RWPE2 (cell line): ENCODE results near the gene KRT3.

ENCODE experiments used
- ATAC-seq: fragments of 200-7000 bp; cut with Tn5 transposase; 3 replicates; pipeline ENCODE4 v1.9.1; 2021; ENCODE audit warnings: low read depth
- DNase-seq: peaks from one replicate; pipeline ENCODE4 v3.0.0-alpha.2; 2020; ENCODE audit warnings: low spot score
- H3K27ac ChIP-seq: fragments of 450-650 bp; 2 replicates; pipeline ENCODE4 v1.5.1; 2017; ENCODE audit warnings: mild to moderate bottlenecking; ENCODE audit not compliant: poor library complexity, severe bottlenecking
- H3K27me3 ChIP-seq: fragments of 250-450 bp; sonication (Bioruptor Pico); 2 replicates; pipeline ENCODE4 v1.5.1; 2021; ENCODE audit warnings: mild to moderate bottlenecking, moderate library complexity; ENCODE audit not compliant: insufficient read depth, poor library complexity, severe bottlenecking
- H3K36me3 ChIP-seq: fragments of 250-450 bp; sonication (Bioruptor Pico); 2 replicates; pipeline ENCODE4 v1.5.1; 2020; ENCODE audit warnings: low read depth, mild to moderate bottlenecking, moderate library complexity
- H3K4me1 ChIP-seq: fragments of 250-450 bp; sonication (Bioruptor Pico); 2 replicates; pipeline ENCODE4 v1.5.1; 2021; ENCODE audit warnings: mild to moderate bottlenecking, moderate library complexity; ENCODE audit not compliant: insufficient read depth, poor library complexity, severe bottlenecking
- H3K4me3 ChIP-seq: fragments of 250-450 bp; sonication (Bioruptor Pico); 2 replicates; pipeline ENCODE4 v1.5.1; 2021; ENCODE audit warnings: mild to moderate bottlenecking, moderate library complexity; ENCODE audit not compliant: severe bottlenecking
- H3K9me3 ChIP-seq: fragments of 250-450 bp; sonication (Bioruptor Pico); 2 replicates; pipeline ENCODE4 v1.5.1; 2021; ENCODE audit warnings: mild to moderate bottlenecking, moderate library complexity; ENCODE audit not compliant: severe bottlenecking
- CTCF ChIP-seq: fragments of 450-650 bp; IDR thresholded peaks from one replicate; pipeline ENCODE4 v1.5.1; 2017; ENCODE audit warnings: mild to moderate bottlenecking, moderate library complexity; ENCODE audit not compliant: poor library complexity, severe bottlenecking

The KRT3 gene

GRCh38 chr12:52811191-52812072 is 15.5 kb upstream of the KRT3 start:
- Histone ChIP-seq H3K27ac (no peak overlapping the region), H3K4me3 (no peak overlapping the region), H3K36me3 (no peaks in the 10 kb centered on the region), H3K9me3 (no peaks in the 10 kb centered on the region), H3K27me3 (no peaks in the 10 kb centered on the region), H3K4me1 (no peaks in the 10 kb centered on the region)
- ATAC-seq (no peak), DNase-seq (no peak)
- no peak for TF ChIP-seq CTCF

GRCh38 chr12:52810554-52810953 is 14.6 kb upstream of the KRT3 start:
- DNase-seq (no peak), ATAC-seq (no peak)
- Histone ChIP-seq H3K4me3 (no peak overlapping the region), H3K36me3 (no peaks in the 10 kb centered on the region), H3K9me3 (no peaks in the 10 kb centered on the region), H3K4me1 (no peaks in the 10 kb centered on the region), H3K27me3 (no peaks in the 10 kb centered on the region), H3K27ac (no peak overlapping the region)
- TF ChIP-seq CTCF = no peak

GRCh38 chr12:52809166-52809565 is 13.2 kb upstream of the KRT3 start:
- Histone ChIP-seq H3K4me1 (no peaks in the 10 kb centered on the region), H3K4me3 (no peak overlapping the region), H3K9me3 (no peaks in the 10 kb centered on the region), H3K36me3 (no peaks in the 10 kb centered on the region), H3K27me3 (no peaks in the 10 kb centered on the region), H3K27ac (no peak overlapping the region)
- no peak for TF ChIP-seq CTCF
- ATAC-seq = no peak
- DNase-seq = no peak

GRCh38 chr12:52808573-52809160 is 12.8 kb upstream of the KRT3 start:
- no peaks in the 10 kb centered on the region for H3K9me3 ChIP-seq
- no peak overlapping the region for H3K4me3 ChIP-seq
- no peak for TF ChIP-seq CTCF
- ATAC-seq (no peak), DNase-seq (no peak)
- no peaks in the 10 kb centered on the region for H3K27me3 ChIP-seq
- no peak overlapping the region for H3K27ac ChIP-seq
- no peaks in the 10 kb centered on the region for H3K4me1 ChIP-seq
- H3K36me3 ChIP-seq = no peaks in the 10 kb centered on the region
